ENCODE measurements around the gene VMAC.

The VMAC gene

GRCh38 chr19:5921516-5922160 lies 17.0 kb downstream of the VMAC start:
- intact Hi-C loops (cut with micrococcal nuclease), result no loop called here
- no peak overlapping the region for H3K4me3 Mint-ChIP-seq

GRCh38 chr19:5922161-5922545 lies 17.5 kb downstream of the VMAC start:
- Mint-ChIP-seq H3K27me3 (no peaks in the 10 kb centered on the region), H3K36me3 (ENCODE audit: low read depth) (peaks cover 100% of the 10 kb centered on the region), H3K9me3 (no peaks in the 10 kb centered on the region), H3K4me3 (no peak overlapping the region), H3K4me1 (ENCODE audit: low read depth) (no peaks in the 10 kb centered on the region), H3K27ac (no peak overlapping the region)
- intact Hi-C loops (cut with micrococcal nuclease), result no loop called here

More at GRCh38 chr19:5921516-5922160, 17.0 kb downstream of the VMAC start:
- no peak overlapping the region for H3K27ac Mint-ChIP-seq
- H3K27me3 Mint-ChIP-seq, result no peaks in the 10 kb centered on the region
- H3K36me3 Mint-ChIP-seq (ENCODE audit: low read depth), result peaks cover 100% of the 10 kb centered on the region
- H3K9me3 Mint-ChIP-seq, result no peaks in the 10 kb centered on the region
- H3K4me1 Mint-ChIP-seq (ENCODE audit: low read depth), result no peaks in the 10 kb centered on the region

GRCh38 chr19:5923356-5923755 lies 18.7 kb downstream of the VMAC start:
- Mint-ChIP-seq H3K9me3 (no peaks in the 10 kb centered on the region), H3K4me3 (no peak overlapping the region), H3K27ac (no peak overlapping the region), H3K36me3 (ENCODE audit: low read depth) (peaks cover 100% of the 10 kb centered on the region), H3K4me1 (ENCODE audit: low read depth) (peaks cover 5% of the 10 kb centered on the region), H3K27me3 (no peaks in the 10 kb centered on the region)
- intact Hi-C loops (cut with micrococcal nuclease), result no loop called here

- Mint-ChIP-seq H3K9me3 (no peaks in the 10 kb centered on the region), H3K4me3 (no peak overlapping the region), H3K4me1 (ENCODE audit: low read depth) (peaks cover 5% of the 10 kb centered on the region), H3K36me3 (ENCODE audit: low read depth) (peaks cover 100% of the 10 kb centered on the region), H3K27me3 (no peaks in the 10 kb centered on the region), H3K27ac (no peak overlapping the region)
- intact Hi-C loops (cut with micrococcal nuclease), result no loop called here
Measured at GRCh38 chr19:5925830-5926427, 21.3 kb downstream of the VMAC start.

GRCh38 chr19:5926641-5927440 lies 22.2 kb downstream of the VMAC start:
- H3K27me3 Mint-ChIP-seq, result no peaks in the 10 kb centered on the region
- H3K4me1 Mint-ChIP-seq (ENCODE audit: low read depth), result peaks cover 5% of the 10 kb centered on the region
- no peak overlapping the region for H3K4me3 Mint-ChIP-seq
- intact Hi-C loops (cut with micrococcal nuclease), result no loop called here
- peaks cover 100% of the 10 kb centered on the region for H3K36me3 Mint-ChIP-seq (ENCODE audit: low read depth)
- H3K27ac Mint-ChIP-seq, result no peak overlapping the region
- H3K9me3 Mint-ChIP-seq, result no peaks in the 10 kb centered on the region

GRCh38 chr19:5927441-5927821 lies 22.8 kb downstream of the VMAC start:
- no peaks in the 10 kb centered on the region for H3K9me3 Mint-ChIP-seq
- intact Hi-C loops (cut with micrococcal nuclease), result no loop called here
- H3K27ac Mint-ChIP-seq, result no peak overlapping the region
- peaks cover 100% of the 10 kb centered on the region for H3K36me3 Mint-ChIP-seq (ENCODE audit: low read depth)
- H3K27me3 Mint-ChIP-seq, result no peaks in the 10 kb centered on the region
- H3K4me3 Mint-ChIP-seq, result no peak overlapping the region
- peaks cover 5% of the 10 kb centered on the region for H3K4me1 Mint-ChIP-seq (ENCODE audit: low read depth)

GRCh38 chr19:5929179-5929578 lies 24.5 kb downstream of the VMAC start:
- H3K36me3 Mint-ChIP-seq (ENCODE audit: low read depth), result peaks cover 100% of the 10 kb centered on the region
- no peak overlapping the region for H3K27ac Mint-ChIP-seq
- H3K4me3 Mint-ChIP-seq, result no peak overlapping the region
- intact Hi-C loops (cut with micrococcal nuclease), result no loop called here
- H3K27me3 Mint-ChIP-seq, result no peaks in the 10 kb centered on the region
- no peaks in the 10 kb centered on the region for H3K9me3 Mint-ChIP-seq
- peaks cover 5% of the 10 kb centered on the region for H3K4me1 Mint-ChIP-seq (ENCODE audit: low read depth)

GRCh38 chr19:5929625-5930024 lies 25.0 kb downstream of the VMAC start:
- H3K4me1 Mint-ChIP-seq (ENCODE audit: low read depth), result peaks cover 5% of the 10 kb centered on the region
- H3K27me3 Mint-ChIP-seq, result no peaks in the 10 kb centered on the region
- intact Hi-C loops (cut with micrococcal nuclease), result no loop called here
- H3K9me3 Mint-ChIP-seq, result no peaks in the 10 kb centered on the region
- no peak overlapping the region for H3K4me3 Mint-ChIP-seq
- peaks cover 100% of the 10 kb centered on the region for H3K36me3 Mint-ChIP-seq (ENCODE audit: low read depth)
- H3K27ac Mint-ChIP-seq, result no peak overlapping the region

- H3K4me1 Mint-ChIP-seq (ENCODE audit: low read depth), result peaks cover 5% of the 10 kb centered on the region
Measured at GRCh38 chr19:5931251-5931650, 26.6 kb downstream of the VMAC start.

GRCh38 chr19:5932146-5932545 lies 27.5 kb downstream of the VMAC start:
- no peaks in the 10 kb centered on the region for H3K27me3 Mint-ChIP-seq
- H3K36me3 Mint-ChIP-seq (ENCODE audit: low read depth), result peaks cover 100% of the 10 kb centered on the region
- peaks cover 5% of the 10 kb centered on the region for H3K4me1 Mint-ChIP-seq (ENCODE audit: low read depth)
- intact Hi-C loops (cut with micrococcal nuclease), result no loop called here
- H3K27ac Mint-ChIP-seq, result no peak overlapping the region
- H3K4me3 Mint-ChIP-seq, result no peak overlapping the region
- no peaks in the 10 kb centered on the region for H3K9me3 Mint-ChIP-seq

More at GRCh38 chr19:5931251-5931650, 26.6 kb downstream of the VMAC start:
- no peaks in the 10 kb centered on the region for H3K27me3 Mint-ChIP-seq
- H3K9me3 Mint-ChIP-seq, result no peaks in the 10 kb centered on the region
- H3K27ac Mint-ChIP-seq, result peak overlapping the region; percentile 30
- H3K36me3 Mint-ChIP-seq (ENCODE audit: low read depth), result peaks cover 100% of the 10 kb centered on the region
- intact Hi-C loops (cut with micrococcal nuclease), result no loop called here
- no peak overlapping the region for H3K4me3 Mint-ChIP-seq

GRCh38 chr19:5932609-5933262 lies 28.1 kb downstream of the VMAC start:
- H3K4me3 Mint-ChIP-seq, result no peak overlapping the region
- H3K27me3 Mint-ChIP-seq, result no peaks in the 10 kb centered on the region
- H3K36me3 Mint-ChIP-seq (ENCODE audit: low read depth), result peaks cover 100% of the 10 kb centered on the region
- no peaks in the 10 kb centered on the region for H3K9me3 Mint-ChIP-seq
- intact Hi-C loops (cut with micrococcal nuclease), result no loop called here
- peaks cover 5% of the 10 kb centered on the region for H3K4me1 Mint-ChIP-seq (ENCODE audit: low read depth)
- H3K27ac Mint-ChIP-seq, result peak overlapping the region; percentile 10

- Mint-ChIP-seq H3K36me3 (ENCODE audit: low read depth) (peaks cover 100% of the 10 kb centered on the region), H3K4me3 (no peak overlapping the region), H3K9me3 (no peaks in the 10 kb centered on the region), H3K27ac (peak overlapping the region; percentile 10), H3K27me3 (no peaks in the 10 kb centered on the region), H3K4me1 (ENCODE audit: low read depth) (no peaks in the 10 kb centered on the region)
- intact Hi-C loops (cut with micrococcal nuclease), result no loop called here
Measured at GRCh38 chr19:5933391-5934068, 28.9 kb downstream of the VMAC start.

- no peaks in the 10 kb centered on the region for H3K27me3 Mint-ChIP-seq
- no peaks in the 10 kb centered on the region for H3K9me3 Mint-ChIP-seq
- intact Hi-C loops (cut with micrococcal nuclease), result no loop called here
- no peaks in the 10 kb centered on the region for H3K4me1 Mint-ChIP-seq (ENCODE audit: low read depth)
- H3K36me3 Mint-ChIP-seq (ENCODE audit: low read depth), result peaks cover 100% of the 10 kb centered on the region
- H3K27ac Mint-ChIP-seq, result no peak overlapping the region
- no peak overlapping the region for H3K4me3 Mint-ChIP-seq
Measured at GRCh38 chr19:5934069-5934401, 29.4 kb downstream of the VMAC start.

All from dendritic cell treated with granulocyte-macrophage colony-stimulating factor and Interleukin-4, amounts not matched to agents 40 ng/mL and 50 ng/mL, for 4 days (primary cell).